RPMI7951 (cell line): Measurements from ENCODE around the gene TAF1C. TPM values are rescaled to one million over a fixed set of nuclear protein-coding genes. Genes with fewer than 3 reads are reported as not detected.

Source experiments
- DNase-seq: peaks from one replicate; pipeline ENCODE4 v3.0.0-alpha.2; 2012; ENCODE audit warnings: low read depth
- total RNA-seq: library from RNA; depleted of rRNA; stranded (reverse); fragments of >200 nt; shearing (Covaris generic); gene quantifications from 2 replicates; pipeline ENCODE4 v1.2.3, GENCODE V29; 2014

The TAF1C gene
- total RNA-seq, 1 experiment from 2014 or later: 9.0 TPM

DNA sequence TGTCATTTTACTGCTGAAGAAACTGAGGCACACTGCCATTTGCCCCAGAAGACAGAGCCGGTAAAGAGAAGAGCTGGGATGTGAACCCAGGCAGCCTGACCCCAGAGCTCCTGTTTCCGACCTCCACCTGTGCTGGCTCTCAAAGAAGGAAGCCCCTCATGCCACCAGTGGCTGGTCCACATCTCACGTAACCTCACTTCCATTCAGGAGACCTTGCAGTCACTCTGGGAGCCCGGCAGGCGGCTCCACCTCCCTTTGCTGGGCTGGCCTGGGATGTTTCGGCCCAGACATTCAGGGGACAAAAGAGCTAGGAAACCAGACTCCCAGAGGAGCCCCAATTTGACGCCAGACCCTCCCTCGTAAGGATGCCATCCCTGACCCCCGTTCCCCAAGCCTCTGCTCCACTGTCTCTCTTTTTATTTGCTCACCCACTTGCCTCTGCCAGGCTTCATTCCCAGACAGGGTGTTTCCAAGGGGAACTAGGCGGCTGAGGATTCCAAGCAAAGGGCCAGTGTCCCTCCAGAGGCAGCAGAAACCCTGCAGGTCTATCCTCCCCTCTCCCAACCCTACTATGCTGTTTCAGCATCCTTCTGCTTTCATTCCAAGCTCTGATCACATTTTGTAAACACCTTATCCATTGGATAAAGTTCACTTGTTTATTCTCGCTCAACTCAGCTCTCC lies 2.8 kb downstream of the TAF1C start:
- DNase-seq: no peak

- DNase-seq: no peak
These were observed 3.3 kb downstream of the TAF1C start for GRCh38 chr16:84183572-84183875.

DNA sequence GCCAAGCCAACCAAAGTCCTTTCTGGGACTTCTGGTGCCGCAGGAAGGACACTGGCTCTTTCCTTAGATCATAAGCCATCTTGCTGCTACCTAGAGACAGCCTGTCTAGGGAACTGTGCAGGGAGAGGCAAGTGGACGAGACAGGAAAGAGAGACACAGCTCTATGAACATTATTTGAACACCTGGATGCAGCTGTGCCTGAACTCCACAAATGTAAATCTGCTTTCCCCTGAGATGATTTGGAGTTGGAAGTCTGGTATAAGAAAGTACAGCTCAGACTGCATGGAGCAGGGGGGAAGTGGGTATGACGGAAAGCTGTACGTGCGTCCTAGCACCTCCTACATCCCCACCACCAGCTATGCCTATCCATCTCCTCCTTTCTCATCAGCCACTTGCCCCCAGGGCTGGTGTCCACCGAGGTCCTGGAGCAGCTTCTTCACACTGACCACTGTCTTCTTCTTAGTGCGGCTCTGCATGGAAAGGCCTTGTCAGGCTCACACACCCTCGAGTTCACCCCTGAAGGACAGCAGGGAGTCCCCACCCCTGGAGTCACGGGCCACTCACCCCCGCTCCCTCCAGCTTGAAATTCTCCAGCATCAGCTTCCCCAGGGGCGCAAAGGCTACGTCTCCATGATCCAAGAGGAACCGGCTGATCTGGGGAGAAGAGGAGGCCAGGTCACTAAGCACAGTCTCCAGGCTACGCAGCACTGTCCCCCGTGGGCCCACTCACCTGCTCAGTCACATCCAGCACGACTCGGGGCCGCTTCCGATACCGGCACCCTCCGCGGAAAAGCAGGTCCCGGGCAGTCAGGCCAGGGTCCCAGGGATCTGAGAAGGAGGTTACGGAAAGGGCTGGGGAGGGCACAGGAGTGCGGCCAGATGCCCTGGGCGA lies 3.9 kb downstream of the TAF1C start:
- no peak for DNase-seq

DNA sequence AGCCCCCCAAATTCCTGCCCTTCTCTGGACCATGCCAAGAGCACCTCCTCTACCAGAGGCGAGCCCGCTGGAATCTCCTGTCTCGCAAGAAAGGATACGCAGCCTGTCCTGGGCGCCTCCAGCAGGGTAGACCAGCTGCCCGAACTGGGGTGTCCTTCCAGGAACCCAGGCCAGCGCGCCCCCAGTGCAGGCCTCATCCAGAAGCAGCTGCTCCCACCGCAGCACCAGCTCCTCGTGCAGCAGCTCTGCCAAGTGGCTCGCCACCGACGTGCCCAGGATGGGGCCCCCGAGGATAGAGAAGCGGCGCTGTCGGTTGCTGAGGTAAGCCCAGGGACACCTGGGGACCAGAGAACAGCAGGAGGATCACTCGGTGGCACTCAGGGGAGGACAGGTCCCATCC lies 4.8 kb downstream of the TAF1C start:
- DNase-seq: no peak

GRCh38 chr16:84181144-84181915 lies 5.5 kb downstream of the TAF1C start:
- no peak for DNase-seq

- DNase-seq: no peak
These were observed 6.2 kb downstream of the TAF1C start for GRCh38 chr16:84180519-84181140.

- no peak for DNase-seq
These were observed 7.1 kb downstream of the TAF1C start for GRCh38 chr16:84179612-84180320.

GRCh38 chr16:84178892-84179611 lies 7.8 kb downstream of the TAF1C start:
- DNase-seq: no peak

GRCh38 chr16:84178146-84178765 lies 8.6 kb downstream of the TAF1C start:
- no peak for DNase-seq

- no peak for DNase-seq
These were observed 9.2 kb downstream of the TAF1C start for GRCh38 chr16:84177741-84178073.

DNA sequence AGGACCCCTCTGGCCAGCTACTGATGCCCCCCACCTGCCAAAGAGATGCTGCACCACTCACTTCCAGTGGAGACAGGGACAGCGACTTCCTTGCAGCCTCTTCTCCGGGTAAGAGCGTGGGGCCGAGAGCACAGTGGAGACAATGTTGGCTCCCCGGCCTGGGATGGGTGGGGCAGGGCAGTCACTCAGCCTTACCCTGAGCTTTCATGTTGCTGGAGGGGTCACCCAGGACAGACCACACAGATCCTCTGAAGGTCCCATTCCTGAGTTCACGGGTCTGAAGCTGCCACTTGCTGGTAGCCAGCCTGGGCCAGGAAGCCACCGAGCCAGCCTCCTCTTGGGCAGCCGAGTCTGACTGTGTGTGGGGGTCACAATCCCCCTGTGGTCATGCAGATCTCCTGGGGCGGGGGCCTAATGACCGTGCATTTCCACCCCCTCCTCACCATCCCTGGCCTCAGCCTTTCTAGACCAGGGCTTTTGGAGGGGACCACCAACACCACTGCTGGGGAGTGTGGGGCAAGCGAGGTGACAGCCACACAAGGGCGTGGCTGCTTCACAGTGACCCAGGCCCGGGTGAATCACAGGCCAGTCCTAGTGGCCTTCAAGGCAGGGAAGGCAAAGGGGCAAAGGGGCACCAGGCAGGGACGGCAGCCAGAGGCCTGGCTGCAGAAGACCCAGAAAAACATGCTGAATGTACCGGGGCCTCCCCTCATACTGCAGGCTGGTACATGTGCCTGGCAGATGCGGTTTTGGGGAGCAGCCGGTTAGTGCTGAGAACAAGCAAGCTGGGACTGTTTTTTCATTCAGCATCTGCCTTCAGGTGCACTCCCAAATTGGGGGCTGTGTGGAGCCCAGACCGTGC lies 10.4 kb downstream of the TAF1C start:
- no peak for DNase-seq

- DNase-seq: no peak
These were observed 11.3 kb downstream of the TAF1C start for GRCh38 chr16:84175350-84176081.

DNA sequence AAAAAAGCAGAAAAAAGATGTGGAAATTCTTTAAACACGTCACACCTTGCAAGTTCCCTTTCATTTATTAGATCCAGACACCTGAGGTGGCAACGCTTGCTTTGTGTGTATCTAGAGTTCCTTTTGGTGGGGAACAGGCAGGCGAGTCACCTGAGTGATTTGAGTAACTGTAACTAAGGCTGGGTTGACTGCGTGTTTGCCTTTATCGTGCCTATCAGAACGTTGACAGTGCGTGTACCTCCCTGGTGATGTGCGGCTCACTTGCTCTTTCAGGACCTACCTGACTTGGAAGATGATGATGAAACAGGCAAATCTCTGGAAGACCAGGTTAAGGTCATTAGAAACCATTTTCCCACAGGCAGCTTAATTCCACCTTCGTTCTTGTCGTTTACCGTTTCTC lies 12.5 kb downstream of the TAF1C start:
- DNase-seq: no peak

GRCh38 chr16:84169765-84170310 lies 17.0 kb downstream of the TAF1C start:
- no peak for DNase-seq

GRCh38 chr16:84166796-84167695 lies 19.8 kb downstream of the TAF1C start:
- no peak for DNase-seq

GRCh38 chr16:84165746-84166145 lies 21.1 kb downstream of the TAF1C start:
- no peak for DNase-seq

DNA sequence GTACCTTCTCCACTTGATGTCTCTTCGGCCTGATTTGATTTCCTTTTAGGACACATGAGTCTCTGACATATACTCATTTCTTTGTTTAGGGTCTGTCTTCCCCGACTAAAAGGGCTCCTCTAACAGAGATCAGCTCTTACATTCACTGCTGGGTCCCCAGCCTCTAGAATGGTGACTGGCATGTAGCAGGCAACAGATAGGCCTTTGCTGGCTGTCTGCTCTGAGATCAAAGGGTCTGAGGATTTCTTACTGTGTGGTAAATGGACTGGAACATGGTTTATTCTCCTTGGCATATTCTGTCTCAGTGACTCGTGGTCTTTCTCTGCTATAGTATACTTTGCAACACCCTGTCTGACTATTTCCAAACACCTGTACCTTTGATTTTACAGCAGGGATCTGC lies 25.1 kb downstream of the TAF1C start:
- DNase-seq: no peak
